DOHH2 (cell line): ENCODE results near the gene GAS7.

Experiments used
- H3F3A ChIP-seq: fragments of 200-600 bp; sonication (generic), shearing (Covaris generic); 2 replicates; pipeline ENCODE4 v1.6.0; 2016; ENCODE audit warnings: antibody characterized with exemption, mild to moderate bottlenecking; ENCODE audit not compliant: control insufficient read depth, insufficient read depth
- H3K27ac ChIP-seq: fragments of 200-600 bp; sonication (generic); 2 replicates; pipeline ENCODE4 v1.5.1; 2014; ENCODE audit warnings: low read depth, mild to moderate bottlenecking, low read length, moderate library complexity
- H3K27me3 ChIP-seq: fragments of 200-600 bp; sonication (generic); 2 replicates; pipeline ENCODE4 v1.6.1; 2014; ENCODE audit warnings: mild to moderate bottlenecking, low read length, mixed read lengths; ENCODE audit not compliant: control insufficient read depth
- H3K36me3 ChIP-seq: fragments of 200-600 bp; sonication (generic); 2 replicates; pipeline ENCODE4 v1.6.1; 2014; ENCODE audit warnings: mild to moderate bottlenecking, low read length, moderate library complexity, mixed read lengths; ENCODE audit not compliant: control insufficient read depth
- H3K4me1 ChIP-seq: fragments of 200-600 bp; sonication (generic); 2 replicates; pipeline ENCODE4 v1.6.1; 2014; ENCODE audit warnings: mild to moderate bottlenecking, low read length, mixed read lengths; ENCODE audit not compliant: control insufficient read depth
- H3K4me2 ChIP-seq: fragments of 200-600 bp; sonication (generic); 2 replicates; pipeline ENCODE4 v1.6.0; 2014; ENCODE audit warnings: mild to moderate bottlenecking, low read length, moderate library complexity
- H3K4me3 ChIP-seq: fragments of 200-600 bp; sonication (generic); 2 replicates; pipeline ENCODE4 v1.5.1; 2014; ENCODE audit warnings: mild to moderate bottlenecking, low read length, mixed read lengths
- H3K79me2 ChIP-seq: fragments of 200-600 bp; sonication (generic); 2 replicates; pipeline ENCODE4 v1.6.1; 2014; ENCODE audit warnings: mild to moderate bottlenecking, low read length, mixed read lengths; ENCODE audit not compliant: control insufficient read depth
- H3K9me2 ChIP-seq: fragments of 200-600 bp; sonication (generic); replicated peaks from 2 replicates; pipeline ENCODE4 v1.6.1; 2014; ENCODE audit warnings: mild to moderate bottlenecking, low read length, mixed read lengths; ENCODE audit not compliant: control insufficient read depth
- H3K9me3 ChIP-seq: fragments of 200-600 bp; sonication (generic); 2 replicates; pipeline ENCODE4 v1.6.1; 2014; ENCODE audit warnings: antibody characterized with exemption, low read length, mixed read lengths; ENCODE audit not compliant: control insufficient read depth, insufficient read depth
- H4K20me1 ChIP-seq: fragments of 200-600 bp; sonication (generic); 2 replicates; pipeline ENCODE4 v1.6.0; 2014; ENCODE audit warnings: low read depth, mild to moderate bottlenecking, antibody characterized with exemption, low read length, moderate library complexity; ENCODE audit not compliant: control insufficient read depth, insufficient read depth
- EZH2phosphoT487 ChIP-seq: fragments of 200-600 bp; sonication (generic); IDR thresholded peaks from 2 replicates; pipeline ENCODE4 v1.6.1; 2017; ENCODE audit warnings: borderline replicate concordance, mild to moderate bottlenecking, antibody characterized with exemption, low read length, moderate library complexity, mixed read lengths
- TF ChIP-seq, protein P1 (sequence below): fragments of 200-600 bp; sonication (generic); IDR thresholded peaks from one replicate; pipeline ENCODE4 v1.5.1; 2014; ENCODE audit warnings: antibody characterized with exemption, mild to moderate bottlenecking, low read depth, low read length; ENCODE audit not compliant: poor library complexity, severe bottlenecking

The GAS7 gene

DNA sequence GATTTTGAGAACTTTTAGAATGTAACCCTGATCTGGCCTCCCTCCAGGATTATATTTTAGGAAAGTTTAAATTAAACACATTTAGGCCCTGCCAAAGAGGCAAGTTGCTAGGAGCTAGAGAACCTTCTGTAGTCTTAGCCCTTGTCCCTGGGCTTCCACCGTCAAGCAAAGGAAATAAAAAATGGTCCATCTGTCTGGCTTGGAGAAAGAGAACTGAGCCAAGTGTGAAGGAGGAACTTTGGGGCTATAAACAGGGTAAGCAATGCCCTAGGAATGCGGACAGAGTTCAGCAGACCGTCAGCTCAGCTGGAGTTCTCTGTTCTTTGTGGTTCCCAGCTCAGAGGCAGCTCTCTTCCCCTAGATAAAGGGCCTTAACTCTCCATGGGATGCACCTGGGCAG is 323.0 kb downstream of the GAS7 start:
- Histone ChIP-seq H3K9me3 (no peaks in the 10 kb centered on the region), H3K4me2 (no peak overlapping the region), H3K27me3 (no peaks in the 10 kb centered on the region), H3K79me2 (no peaks in the 10 kb centered on the region), H3K27ac (no peak overlapping the region), H3K4me3 (no peak overlapping the region), H3K4me1 (no peaks in the 10 kb centered on the region), H3K36me3 (no peaks in the 10 kb centered on the region), H3K9me2 (no peaks in the 10 kb centered on the region), H4K20me1 (no peaks in the 10 kb centered on the region), H3F3A (no peaks in the 10 kb centered on the region)
- TF ChIP-seq, protein P1, sequence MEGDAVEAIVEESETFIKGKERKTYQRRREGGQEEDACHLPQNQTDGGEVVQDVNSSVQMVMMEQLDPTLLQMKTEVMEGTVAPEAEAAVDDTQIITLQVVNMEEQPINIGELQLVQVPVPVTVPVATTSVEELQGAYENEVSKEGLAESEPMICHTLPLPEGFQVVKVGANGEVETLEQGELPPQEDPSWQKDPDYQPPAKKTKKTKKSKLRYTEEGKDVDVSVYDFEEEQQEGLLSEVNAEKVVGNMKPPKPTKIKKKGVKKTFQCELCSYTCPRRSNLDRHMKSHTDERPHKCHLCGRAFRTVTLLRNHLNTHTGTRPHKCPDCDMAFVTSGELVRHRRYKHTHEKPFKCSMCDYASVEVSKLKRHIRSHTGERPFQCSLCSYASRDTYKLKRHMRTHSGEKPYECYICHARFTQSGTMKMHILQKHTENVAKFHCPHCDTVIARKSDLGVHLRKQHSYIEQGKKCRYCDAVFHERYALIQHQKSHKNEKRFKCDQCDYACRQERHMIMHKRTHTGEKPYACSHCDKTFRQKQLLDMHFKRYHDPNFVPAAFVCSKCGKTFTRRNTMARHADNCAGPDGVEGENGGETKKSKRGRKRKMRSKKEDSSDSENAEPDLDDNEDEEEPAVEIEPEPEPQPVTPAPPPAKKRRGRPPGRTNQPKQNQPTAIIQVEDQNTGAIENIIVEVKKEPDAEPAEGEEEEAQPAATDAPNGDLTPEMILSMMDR, result no peak
- TF ChIP-seq EZH2phosphoT487, result no peak

DNA sequence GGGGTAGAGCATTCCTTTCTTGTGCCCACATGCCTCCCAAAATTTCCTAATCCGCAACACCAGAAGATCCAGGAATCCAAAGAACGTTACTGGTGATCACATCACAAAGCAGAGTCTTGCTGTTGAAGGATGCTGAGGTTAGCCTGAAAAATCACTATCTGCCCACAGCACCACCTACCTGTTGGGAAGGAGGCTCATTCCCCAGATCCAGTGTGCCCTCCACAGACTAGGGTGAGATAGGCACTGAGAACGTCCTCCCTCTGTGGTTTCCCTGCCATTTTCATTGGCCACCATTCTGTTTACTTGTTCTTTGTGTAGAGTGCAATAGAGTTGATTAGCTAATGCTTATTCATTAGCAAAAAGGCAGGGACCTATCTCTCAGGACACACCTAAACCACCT is 323.7 kb downstream of the GAS7 start:
- no peaks in the 10 kb centered on the region for H3K9me2 ChIP-seq
- H3K79me2 ChIP-seq, result no peaks in the 10 kb centered on the region
- H3K9me3 ChIP-seq, result no peaks in the 10 kb centered on the region
- no peaks in the 10 kb centered on the region for H3K36me3 ChIP-seq
- no peak overlapping the region for H3K4me3 ChIP-seq
- no peaks in the 10 kb centered on the region for H4K20me1 ChIP-seq
- TF ChIP-seq EZH2phosphoT487, result no peak
- TF ChIP-seq, protein P1, result no peak
- H3K27me3 ChIP-seq, result no peaks in the 10 kb centered on the region
- no peak overlapping the region for H3K27ac ChIP-seq
- H3F3A ChIP-seq, result no peaks in the 10 kb centered on the region
- no peak overlapping the region for H3K4me2 ChIP-seq
- H3K4me1 ChIP-seq, result no peaks in the 10 kb centered on the region

DNA sequence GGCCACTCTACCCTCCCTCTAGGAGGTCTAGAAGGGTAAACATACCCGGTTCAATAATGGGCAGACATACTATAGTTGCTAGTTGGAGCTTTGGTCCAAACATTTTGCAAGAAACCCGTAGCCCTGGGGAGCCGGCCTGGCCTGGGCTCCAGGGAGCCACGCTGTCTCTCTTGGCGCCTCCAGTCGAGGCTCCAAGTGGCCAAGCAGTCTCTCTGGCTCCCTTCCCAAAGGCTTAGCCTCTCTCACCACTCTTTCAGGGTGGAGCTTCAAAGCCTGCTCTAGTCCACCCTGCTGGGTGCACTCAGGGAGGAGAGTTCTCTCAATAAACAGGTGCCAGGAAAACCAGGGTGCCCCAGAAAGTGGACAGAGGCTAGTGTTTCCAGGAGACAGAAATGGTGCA is 325.6 kb downstream of the GAS7 start:
- Histone ChIP-seq H3K4me3 (no peak overlapping the region), H3K36me3 (no peaks in the 10 kb centered on the region)

More for the DNA sequence above, 325.6 kb downstream of the GAS7 start:
- H3K79me2 ChIP-seq, result no peaks in the 10 kb centered on the region
- H3K9me2 ChIP-seq, result no peaks in the 10 kb centered on the region
- no peaks in the 10 kb centered on the region for H3K4me1 ChIP-seq
- H3K4me2 ChIP-seq, result no peak overlapping the region
- no peaks in the 10 kb centered on the region for H3F3A ChIP-seq
- H3K9me3 ChIP-seq, result no peaks in the 10 kb centered on the region
- TF ChIP-seq EZH2phosphoT487, result no peak
- TF ChIP-seq, protein P1, result no peak
- H4K20me1 ChIP-seq, result no peaks in the 10 kb centered on the region
- H3K27me3 ChIP-seq, result no peaks in the 10 kb centered on the region
- no peak overlapping the region for H3K27ac ChIP-seq
